CD4-positive, alpha-beta memory T cell (primary cell): ENCODE measurements around the gene ANOS1. TPM values are rescaled to one million over a fixed set of nuclear protein-coding genes. Genes with fewer than 3 reads are reported as not detected.

Source experiments
- CTCF ChIA-PET: fragments of 350-600 bp; sonication (Branson Sonifier 250); formaldehyde crosslinking; loops from one replicate; lab custom pipeline; 2021; ENCODE audit warnings: inconsistent platforms; ENCODE audit not compliant: partially characterized antibody; lab: Charles Lee
- POLR2A ChIA-PET: fragments of 350-600 bp; sonication (Branson Sonifier 250); formaldehyde crosslinking; loops from one replicate; lab custom pipeline; 2021; ENCODE audit not compliant: partially characterized antibody; lab: Charles Lee
- DNase-seq, 5 donors: peaks; one replicate each; pipeline versions ENCODE4 v3.0.0 to v3.0.0-alpha.2; 2020 to 2022; ENCODE audit warnings: mixed read lengths in 1 of 5
- H3K27ac ChIP-seq: one replicate; pipeline ENCODE4 v1.7.0; 2013; ENCODE audit warnings: low read depth, low read length
- H3K27me3 ChIP-seq: 2 replicates; pipeline ENCODE4 v1.7.0; 2013; ENCODE audit warnings: mild to moderate bottlenecking, low read length, moderate library complexity; ENCODE audit not compliant: insufficient read depth
- H3K36me3 ChIP-seq: 2 replicates; pipeline ENCODE4 v1.7.0; 2013; ENCODE audit warnings: mild to moderate bottlenecking, low read length, moderate library complexity; ENCODE audit not compliant: insufficient read depth
- H3K4me1 ChIP-seq: 2 replicates; pipeline ENCODE4 v1.7.0; 2013; ENCODE audit warnings: mild to moderate bottlenecking, low read length, moderate library complexity; ENCODE audit not compliant: insufficient read depth
- H3K4me3 ChIP-seq, 2 donors: one replicate each; pipeline ENCODE4 v1.7.0; 2013; ENCODE audit warnings: low read length in 2 of 2, mild to moderate bottlenecking in 1 of 2
- H3K9me3 ChIP-seq, 2 donors: one replicate each; pipeline ENCODE4 v1.7.0; 2013; ENCODE audit warnings: low read length in 2 of 2, control low read depth in 1 of 2; ENCODE audit not compliant: control insufficient read depth in 1 of 2
- H3K27ac Mint-ChIP-seq, 7 donors: one replicate each; pipeline ENCODE4 v1.8.0; 2020 to 2021; ENCODE audit warnings: mixed read lengths in 7 of 7, mild to moderate bottlenecking in 6 of 7, inconsistent platforms in 3 of 7, moderate library complexity in 3 of 7
- H3K27me3 Mint-ChIP-seq, 2 donors: one replicate each; pipeline ENCODE4 v1.8.0; 2020 to 2021; ENCODE audit warnings: mixed read lengths in 2 of 2
- H3K36me3 Mint-ChIP-seq, 2 donors: one replicate each; pipeline ENCODE4 v1.8.0; 2020 to 2021; ENCODE audit warnings: mixed read lengths in 2 of 2, inconsistent platforms in 1 of 2, mild to moderate bottlenecking in 1 of 2
- H3K4me1 Mint-ChIP-seq, 4 donors: one replicate each; pipeline ENCODE4 v1.8.0; 2020 to 2021; ENCODE audit warnings: mixed read lengths in 4 of 4, mild to moderate bottlenecking in 1 of 4
- H3K4me3 Mint-ChIP-seq, 8 donors: one replicate each; pipeline ENCODE4 v1.8.0; 2020 to 2021; ENCODE audit warnings: mixed read lengths in 8 of 8, mild to moderate bottlenecking in 7 of 8, moderate library complexity in 6 of 8, inconsistent platforms in 3 of 8
- H3K9me3 Mint-ChIP-seq, 8 donors: one replicate each; pipeline ENCODE4 v1.8.0; 2020 to 2021; ENCODE audit warnings: mixed read lengths in 8 of 8, mild to moderate bottlenecking in 5 of 8, inconsistent platforms in 3 of 8, moderate library complexity in 1 of 8
- intact Hi-C: fragments of 100-400 bp; cut with micrococcal nuclease; formaldehyde crosslinking; loops from one replicate; pipeline ENCODE4 v1.15.1; 2023
- polyA plus RNA-seq, 2 donors: library from polyadenylated mRNA; unstranded; fragments of 300-500 nt; fragmentation: Illumina TruSeq; gene quantifications; one replicate each; pipeline ENCODE4 v1.2.3, GENCODE V29; 2021
- total RNA-seq, 2 experiments: library from RNA; stranded (reverse); gene quantifications; one replicate each; pipeline ENCODE4 v1.2.3, GENCODE V29; 2021

ANOS1 gene
- total and polyA plus RNA-seq, 4 experiments from 2014 or later: 0.14 to 0.15 TPM; not detected in 2

GRCh38 chrX:8730812-8731558, 952 bp downstream of the ANOS1 start:
- Histone ChIP-seq H3K27me3 (no peaks in the 10 kb centered on the region), H3K4me1 (no peaks in the 10 kb centered on the region), H3K27ac (no peak overlapping the region), H3K9me3 (no peaks in the 10 kb centered on the region), H3K4me3 (no peak overlapping the region), H3K36me3 (no peaks in the 10 kb centered on the region)
- intact Hi-C loops: no loop called here
- H3K9me3 Mint-ChIP-seq: no peaks in the 10 kb centered on the region
- H3K27ac Mint-ChIP-seq: no peak overlapping the region
- H3K4me1 Mint-ChIP-seq: peaks cover 3 to 6% (median 5%) of the 10 kb centered on the region in 4 donors
- H3K36me3 Mint-ChIP-seq: no peaks in the 10 kb centered on the region
- peaks cover 15 to 19% of the 10 kb centered on the region in 2 donors for H3K27me3 Mint-ChIP-seq
- H3K4me3 Mint-ChIP-seq: peak overlapping the region in 2 of 8 donors; percentile 8 to 45
- CTCF ChIA-PET: no interaction called here
- POLR2A ChIA-PET: no interaction called here
- DNase-seq: no peak

- no peak for DNase-seq
- no peaks in the 10 kb centered on the region for H3K36me3 ChIP-seq
- intact Hi-C loops: no loop called here
- H3K27ac ChIP-seq: no peak overlapping the region
- H3K4me1 ChIP-seq: no peaks in the 10 kb centered on the region
- Mint-ChIP-seq H3K27ac (no peak overlapping the region), H3K4me3 (peak overlapping the region in 1 of 8 donors; percentile 13), H3K9me3 (no peaks in the 10 kb centered on the region), H3K36me3 (no peaks in the 10 kb centered on the region), H3K4me1 (peaks cover 3 to 6% (median 5%) of the 10 kb centered on the region in 4 donors), H3K27me3 (peaks cover 15 to 19% of the 10 kb centered on the region in 2 donors)
- H3K9me3 ChIP-seq: no peaks in the 10 kb centered on the region
- H3K4me3 ChIP-seq: no peak overlapping the region
- ChIA-PET CTCF (interaction anchor here (0.5 kb wide), 1 partner anchor 39 kb away, joined by 3 read pairs; no protein-coding TSS in a partner anchor), POLR2A (no interaction called here)
- H3K27me3 ChIP-seq: no peaks in the 10 kb centered on the region
Measured at GRCh38 chrX:8729811-8730210, 2.1 kb downstream of the ANOS1 start.

GRCh38 chrX:8728932-8729535, 2.9 kb downstream of the ANOS1 start:
- Mint-ChIP-seq H3K27ac (no peak overlapping the region), H3K27me3 (peaks cover 16 to 19% of the 10 kb centered on the region in 2 donors), H3K4me1 (peaks cover 3 to 6% (median 5%) of the 10 kb centered on the region in 4 donors), H3K4me3 (no peak overlapping the region), H3K36me3 (no peaks in the 10 kb centered on the region), H3K9me3 (peaks cover 0 to 3% (median 0%) of the 10 kb centered on the region in 8 donors)
- no peak overlapping the region for H3K4me3 ChIP-seq
- ChIA-PET POLR2A (no interaction called here), CTCF (interaction anchor here (0.7 kb wide), 1 partner anchor 381 kb away, joined by 3 read pairs; no protein-coding TSS in a partner anchor)
- no peaks in the 10 kb centered on the region for H3K27me3 ChIP-seq
- no peak for DNase-seq
- no peaks in the 10 kb centered on the region for H3K36me3 ChIP-seq
- intact Hi-C loops: no loop called here
- H3K27ac ChIP-seq: no peak overlapping the region
- H3K9me3 ChIP-seq: no peaks in the 10 kb centered on the region
- H3K4me1 ChIP-seq: no peaks in the 10 kb centered on the region

GRCh38 chrX:8726031-8726652, 5.8 kb downstream of the ANOS1 start:
- Histone ChIP-seq H3K4me3 (no peak overlapping the region), H3K27ac (no peak overlapping the region), H3K4me1 (no peaks in the 10 kb centered on the region), H3K9me3 (no peaks in the 10 kb centered on the region), H3K36me3 (no peaks in the 10 kb centered on the region), H3K27me3 (no peaks in the 10 kb centered on the region)
- Mint-ChIP-seq H3K4me3 (no peak overlapping the region), H3K27ac (no peak overlapping the region), H3K9me3 (peaks cover 0 to 7% (median 0%) of the 10 kb centered on the region in 8 donors), H3K36me3 (no peaks in the 10 kb centered on the region), H3K27me3 (peaks cover 9 to 14% of the 10 kb centered on the region in 2 donors), H3K4me1 (no peaks in the 10 kb centered on the region)
- CTCF ChIA-PET: no interaction called here
- POLR2A ChIA-PET: no interaction called here
- intact Hi-C loops: no loop called here
- no peak for DNase-seq

GRCh38 chrX:8724300-8724699, 7.6 kb downstream of the ANOS1 start:
- Mint-ChIP-seq H3K36me3 (no peaks in the 10 kb centered on the region), H3K4me1 (no peaks in the 10 kb centered on the region), H3K4me3 (no peak overlapping the region), H3K27ac (no peak overlapping the region), H3K27me3 (peaks cover 8 to 9% of the 10 kb centered on the region in 2 donors), H3K9me3 (peaks cover 0 to 7% (median 0%) of the 10 kb centered on the region in 8 donors)
- intact Hi-C loops: no loop called here
- no peaks in the 10 kb centered on the region for H3K9me3 ChIP-seq
- ChIA-PET CTCF (interaction anchor here (0.6 to 1.4 kb wide), 2 partner anchors 14 to 1561 kb away, joined by 3 to 5 read pairs; no protein-coding TSS in a partner anchor), POLR2A (no interaction called here)
- H3K36me3 ChIP-seq: no peaks in the 10 kb centered on the region
- DNase-seq: no peak
- H3K27me3 ChIP-seq: no peaks in the 10 kb centered on the region
- no peaks in the 10 kb centered on the region for H3K4me1 ChIP-seq
- no peak overlapping the region for H3K27ac ChIP-seq
- no peak overlapping the region for H3K4me3 ChIP-seq

- intact Hi-C loops: no loop called here
- DNase-seq: no peak
- Mint-ChIP-seq H3K9me3 (peaks cover 0 to 7% (median 0%) of the 10 kb centered on the region in 8 donors), H3K27ac (no peak overlapping the region), H3K27me3 (peaks cover 3 to 4% of the 10 kb centered on the region in 2 donors), H3K4me1 (no peaks in the 10 kb centered on the region), H3K4me3 (no peak overlapping the region), H3K36me3 (no peaks in the 10 kb centered on the region)
- Histone ChIP-seq H3K4me3 (no peak overlapping the region), H3K27ac (no peak overlapping the region), H3K4me1 (no peaks in the 10 kb centered on the region), H3K9me3 (no peaks in the 10 kb centered on the region), H3K36me3 (no peaks in the 10 kb centered on the region), H3K27me3 (no peaks in the 10 kb centered on the region)
- ChIA-PET POLR2A (no interaction called here), CTCF (no interaction called here)
Measured at GRCh38 chrX:8721536-8721935, 10.4 kb downstream of the ANOS1 start.

GRCh38 chrX:8720136-8720535, 11.8 kb downstream of the ANOS1 start:
- CTCF ChIA-PET: no interaction called here

More at GRCh38 chrX:8720136-8720535, 11.8 kb downstream of the ANOS1 start:
- Mint-ChIP-seq H3K9me3 (peaks cover 0 to 7% (median 0%) of the 10 kb centered on the region in 8 donors), H3K27me3 (peaks cover 0 to 4% of the 10 kb centered on the region in 2 donors), H3K36me3 (no peaks in the 10 kb centered on the region), H3K4me3 (no peak overlapping the region), H3K27ac (no peak overlapping the region), H3K4me1 (no peaks in the 10 kb centered on the region)
- no peaks in the 10 kb centered on the region for H3K27me3 ChIP-seq
- no peaks in the 10 kb centered on the region for H3K9me3 ChIP-seq
- no peaks in the 10 kb centered on the region for H3K4me1 ChIP-seq
- no peak overlapping the region for H3K4me3 ChIP-seq
- H3K27ac ChIP-seq: no peak overlapping the region
- intact Hi-C loops: no loop called here
- DNase-seq: no peak
- POLR2A ChIA-PET: no interaction called here
- H3K36me3 ChIP-seq: no peaks in the 10 kb centered on the region
